22Rv1 (cell line): ENCODE measurements around the gene KLRK1.
"Not testable (repeated sequence)": the region's sequence is repeated elsewhere in the genome, so short reads cannot be mapped to it uniquely, and the experiment has no call there.

Source experiments
- CTCF ChIP-seq: fragments of 450-650 bp; IDR thresholded peaks from 2 replicates; pipeline ENCODE4 v1.5.1; 2017; ENCODE audit warnings: mild to moderate bottlenecking
- ZFX ChIP-seq: fragments of 450-650 bp; IDR thresholded peaks from 2 replicates; pipeline ENCODE4 v1.6.1; 2017; ENCODE audit warnings: antibody characterized with exemption, borderline replicate concordance

DNA sequence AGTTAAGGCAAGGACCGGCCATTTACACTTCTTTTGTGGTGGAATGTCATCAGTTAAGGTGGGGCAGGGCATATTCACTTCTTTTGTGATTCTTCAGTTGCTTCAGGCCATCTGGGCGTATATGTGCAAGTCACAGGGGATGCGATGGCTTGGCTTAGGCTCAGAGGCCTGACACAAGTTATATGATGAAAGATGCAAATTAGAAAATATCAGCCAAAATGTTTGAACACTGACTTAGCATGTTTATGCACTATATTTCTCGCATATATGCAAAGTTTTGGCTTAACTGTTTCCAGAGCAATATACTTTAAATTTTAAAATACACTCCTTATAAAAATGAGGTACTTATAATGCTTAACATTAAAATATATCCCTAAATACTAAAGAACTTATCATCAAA, 51.4 kb downstream of the KLRK1 start:
- not testable (repeated sequence) for TF ChIP-seq CTCF, ZFX
